GM13977 (cell line): Measurements from ENCODE around the gene TLN1.
A peak's percentile ranks its signal among the peaks of the same experiment; 100 is the strongest.

ENCODE experiments used
- DNase-seq: peaks from one replicate; pipeline ENCODE4 v3.0.0; 2012; ENCODE audit warnings: low spot score
- in situ Hi-C: fragments of 300-500 bp; cut with MboI; formaldehyde crosslinking; loops from one replicate; pipeline ENCODE4 v1.12.0; 2022; ENCODE audit warnings: low sequenced_read_pairs, low pct_unique_long_range_greater_than_20kb, mixed read lengths, inconsistent platforms; ENCODE audit not compliant: unreplicated experiment
- TF ChIP-seq, protein P1 (sequence below): IDR thresholded peaks from 2 replicates; pipeline ENCODE4 v1.5.1; 2012; ENCODE audit warnings: mild to moderate bottlenecking, control low read depth; ENCODE audit not compliant: insufficient read depth; ENCODE audit errors: extremely low read depth, missing control alignments

The TLN1 gene, protein sequence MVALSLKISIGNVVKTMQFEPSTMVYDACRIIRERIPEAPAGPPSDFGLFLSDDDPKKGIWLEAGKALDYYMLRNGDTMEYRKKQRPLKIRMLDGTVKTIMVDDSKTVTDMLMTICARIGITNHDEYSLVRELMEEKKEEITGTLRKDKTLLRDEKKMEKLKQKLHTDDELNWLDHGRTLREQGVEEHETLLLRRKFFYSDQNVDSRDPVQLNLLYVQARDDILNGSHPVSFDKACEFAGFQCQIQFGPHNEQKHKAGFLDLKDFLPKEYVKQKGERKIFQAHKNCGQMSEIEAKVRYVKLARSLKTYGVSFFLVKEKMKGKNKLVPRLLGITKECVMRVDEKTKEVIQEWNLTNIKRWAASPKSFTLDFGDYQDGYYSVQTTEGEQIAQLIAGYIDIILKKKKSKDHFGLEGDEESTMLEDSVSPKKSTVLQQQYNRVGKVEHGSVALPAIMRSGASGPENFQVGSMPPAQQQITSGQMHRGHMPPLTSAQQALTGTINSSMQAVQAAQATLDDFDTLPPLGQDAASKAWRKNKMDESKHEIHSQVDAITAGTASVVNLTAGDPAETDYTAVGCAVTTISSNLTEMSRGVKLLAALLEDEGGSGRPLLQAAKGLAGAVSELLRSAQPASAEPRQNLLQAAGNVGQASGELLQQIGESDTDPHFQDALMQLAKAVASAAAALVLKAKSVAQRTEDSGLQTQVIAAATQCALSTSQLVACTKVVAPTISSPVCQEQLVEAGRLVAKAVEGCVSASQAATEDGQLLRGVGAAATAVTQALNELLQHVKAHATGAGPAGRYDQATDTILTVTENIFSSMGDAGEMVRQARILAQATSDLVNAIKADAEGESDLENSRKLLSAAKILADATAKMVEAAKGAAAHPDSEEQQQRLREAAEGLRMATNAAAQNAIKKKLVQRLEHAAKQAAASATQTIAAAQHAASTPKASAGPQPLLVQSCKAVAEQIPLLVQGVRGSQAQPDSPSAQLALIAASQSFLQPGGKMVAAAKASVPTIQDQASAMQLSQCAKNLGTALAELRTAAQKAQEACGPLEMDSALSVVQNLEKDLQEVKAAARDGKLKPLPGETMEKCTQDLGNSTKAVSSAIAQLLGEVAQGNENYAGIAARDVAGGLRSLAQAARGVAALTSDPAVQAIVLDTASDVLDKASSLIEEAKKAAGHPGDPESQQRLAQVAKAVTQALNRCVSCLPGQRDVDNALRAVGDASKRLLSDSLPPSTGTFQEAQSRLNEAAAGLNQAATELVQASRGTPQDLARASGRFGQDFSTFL (N-terminal part only)

DNA sequence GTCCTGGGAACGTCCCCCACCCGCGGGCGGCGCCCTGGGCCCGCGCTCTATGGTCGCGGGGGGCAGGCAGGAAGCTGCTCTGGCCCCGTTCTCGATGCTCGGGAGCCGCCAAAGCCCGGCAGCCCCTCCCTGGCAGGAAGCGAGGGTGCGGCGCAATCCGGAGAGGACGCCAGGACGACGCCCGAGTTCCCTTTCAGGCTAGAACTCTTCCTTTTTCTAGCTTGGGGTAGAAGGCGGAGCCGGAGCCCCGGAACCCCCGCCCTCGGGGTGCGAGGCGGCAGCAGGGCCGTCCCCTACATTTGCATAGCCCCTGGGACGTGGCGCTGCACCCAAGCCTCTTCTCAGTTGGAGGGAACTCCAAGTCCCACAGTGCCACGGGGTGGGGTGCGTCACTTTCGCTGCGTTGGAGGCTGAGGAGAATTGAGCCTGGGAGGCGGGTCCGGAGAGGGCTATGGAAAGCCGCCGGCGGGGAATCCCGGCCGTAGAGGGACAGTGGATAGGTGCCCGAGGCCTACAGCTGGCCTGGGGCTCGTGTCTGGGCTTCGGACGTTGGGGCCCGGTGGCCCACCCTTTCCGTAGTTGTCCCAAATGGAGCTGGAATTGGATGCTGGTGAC lies at the start of gene TLN1, which contains the start of gene CREB3:
TLN1 (minus strand) TSS at position 11 of the 615 bp plus-strand sequence. CDS start 6,501 bp downstream, outside the sequence.
CREB3 (plus strand) TSS at position 482 of the 615 bp plus-strand sequence; CDS start at position 589, 107 bp downstream.
- TF ChIP-seq, protein P1, sequence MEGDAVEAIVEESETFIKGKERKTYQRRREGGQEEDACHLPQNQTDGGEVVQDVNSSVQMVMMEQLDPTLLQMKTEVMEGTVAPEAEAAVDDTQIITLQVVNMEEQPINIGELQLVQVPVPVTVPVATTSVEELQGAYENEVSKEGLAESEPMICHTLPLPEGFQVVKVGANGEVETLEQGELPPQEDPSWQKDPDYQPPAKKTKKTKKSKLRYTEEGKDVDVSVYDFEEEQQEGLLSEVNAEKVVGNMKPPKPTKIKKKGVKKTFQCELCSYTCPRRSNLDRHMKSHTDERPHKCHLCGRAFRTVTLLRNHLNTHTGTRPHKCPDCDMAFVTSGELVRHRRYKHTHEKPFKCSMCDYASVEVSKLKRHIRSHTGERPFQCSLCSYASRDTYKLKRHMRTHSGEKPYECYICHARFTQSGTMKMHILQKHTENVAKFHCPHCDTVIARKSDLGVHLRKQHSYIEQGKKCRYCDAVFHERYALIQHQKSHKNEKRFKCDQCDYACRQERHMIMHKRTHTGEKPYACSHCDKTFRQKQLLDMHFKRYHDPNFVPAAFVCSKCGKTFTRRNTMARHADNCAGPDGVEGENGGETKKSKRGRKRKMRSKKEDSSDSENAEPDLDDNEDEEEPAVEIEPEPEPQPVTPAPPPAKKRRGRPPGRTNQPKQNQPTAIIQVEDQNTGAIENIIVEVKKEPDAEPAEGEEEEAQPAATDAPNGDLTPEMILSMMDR, result peak; percentile 51
- in situ Hi-C loops, result no loop called here

DNA sequence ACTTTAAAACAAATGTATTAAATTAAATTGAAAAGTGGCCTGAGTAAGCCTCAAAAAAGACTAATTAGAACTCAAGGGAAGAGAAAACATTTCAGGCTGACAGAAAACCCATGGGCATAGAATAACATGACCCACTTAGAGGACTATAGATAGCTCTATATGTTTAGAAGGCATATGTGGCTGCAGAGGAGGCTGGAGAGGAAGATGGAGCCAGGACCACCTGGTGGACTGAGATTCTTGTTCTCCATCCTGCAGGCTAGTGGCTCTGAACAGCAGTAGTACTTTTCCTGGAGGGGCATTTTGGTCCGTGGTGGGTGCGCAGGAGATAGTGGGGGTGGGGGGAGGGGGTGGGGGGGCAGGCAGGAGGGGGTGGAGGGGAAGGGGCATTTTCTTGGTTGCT lies 49.1 kb upstream of the TLN1 start:
- in situ Hi-C loops, result no loop called here
- TF ChIP-seq, protein P1, result no peak
- no peak for DNase-seq

More for the DNA sequence above, at the start of gene TLN1, which contains the start of gene CREB3:
- DNase-seq, result peak; percentile 98

DNA sequence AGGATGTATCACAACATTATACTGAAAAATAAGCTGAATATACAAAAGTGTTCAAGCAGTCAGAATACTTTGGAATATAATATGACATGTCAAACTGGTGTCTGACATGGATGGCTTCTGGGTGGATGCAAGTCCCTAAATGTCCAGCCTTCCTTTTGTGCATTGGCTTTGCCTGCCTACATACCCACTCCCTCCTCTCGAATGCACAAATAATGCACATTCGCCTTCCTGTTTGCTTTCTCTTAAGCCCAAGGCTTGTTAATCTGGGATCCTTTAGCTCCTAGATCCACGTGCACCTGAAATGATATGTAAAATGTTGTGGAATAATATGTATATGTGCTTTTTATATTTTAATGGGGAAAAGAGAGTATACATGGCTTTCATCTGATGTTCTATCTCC lies 46.5 kb upstream of the TLN1 start:
- TF ChIP-seq, protein P1, result no peak
- in situ Hi-C loops, result no loop called here
- DNase-seq, result no peak

DNA sequence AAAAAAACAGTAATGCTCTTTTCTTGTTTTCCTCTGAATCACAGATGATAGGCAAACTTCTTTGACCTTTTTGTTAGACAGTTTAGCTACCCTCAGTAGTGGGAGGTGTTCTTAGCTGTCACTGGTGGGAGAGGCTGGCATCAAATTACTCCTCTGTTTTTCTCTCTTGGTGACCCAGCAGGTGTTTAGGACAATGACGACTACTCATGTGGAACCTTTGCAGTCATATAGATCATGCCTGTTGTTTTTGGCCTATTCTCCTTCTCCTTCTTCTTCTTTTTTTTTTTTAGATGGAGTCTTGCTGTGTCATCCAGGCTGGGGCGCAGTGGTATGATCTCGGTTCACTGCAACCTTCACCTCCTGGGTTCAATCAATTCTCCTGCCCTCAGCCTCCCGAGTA lies 44.0 kb upstream of the TLN1 start:
- TF ChIP-seq, protein P1, result no peak
- no peak for DNase-seq

DNA sequence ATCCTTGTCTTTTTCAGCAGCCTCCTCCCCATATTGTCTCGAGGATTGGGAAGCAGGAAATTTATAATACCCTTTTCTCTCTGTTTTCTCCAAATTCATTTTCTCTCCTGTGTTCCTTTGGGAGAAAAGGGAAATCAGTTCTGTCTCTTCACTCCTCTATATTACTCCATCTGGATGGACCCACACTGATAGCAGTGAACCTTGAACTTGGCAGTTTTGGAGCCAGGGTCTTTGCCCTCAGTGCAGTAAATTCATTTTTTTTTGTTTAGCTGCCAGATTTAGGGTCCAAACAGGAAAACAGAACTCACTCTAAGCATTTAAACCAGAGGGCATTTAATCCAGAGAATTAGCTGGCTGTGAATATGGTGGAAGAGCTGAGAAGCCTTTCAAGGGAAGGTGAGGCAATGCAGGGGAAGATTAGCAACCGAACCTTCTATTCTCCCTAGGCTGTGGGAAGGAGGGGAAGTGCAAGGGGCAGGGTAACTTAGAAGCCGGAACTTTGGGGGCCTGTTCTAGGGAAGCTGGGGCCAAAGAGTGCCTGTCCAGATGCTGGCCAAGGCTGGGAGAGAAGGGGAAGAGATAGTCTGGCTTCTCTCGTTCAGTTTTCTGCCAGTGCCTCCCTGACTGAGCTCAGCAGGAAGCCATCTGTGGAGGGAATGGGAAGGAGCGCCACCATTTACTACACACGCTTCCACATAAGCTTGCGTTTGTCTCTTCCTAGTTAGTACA lies 43.1 kb upstream of the TLN1 start:
- DNase-seq, result no peak
- TF ChIP-seq, protein P1, result no peak
- in situ Hi-C loops, result no loop called here

More for the DNA sequence above, 44.0 kb upstream of the TLN1 start:
- in situ Hi-C loops, result no loop called here
